HCT116 (cell line): ENCODE results near the gene SLC6A12. TPM values are rescaled to one million over a fixed set of nuclear protein-coding genes. Genes with fewer than 3 reads are reported as not detected.

Source experiments
- ATAC-seq: fragments of 200-7000 bp; cut with Tn5 transposase; 2 replicates; pipeline ENCODE4 v1.9.1; 2020; ENCODE audit warnings: mild to moderate bottlenecking, moderate library complexity
- BruUV-seq: library from RNA; stranded (reverse); fragments of 400-500 nt; replicated peaks from 2 replicates; lab custom pipeline; 2021; lab: Mats Ljungman, UMichigan
- CTCF ChIA-PET: fragments of 300-600 bp; sonication (Branson Sonifier 250); formaldehyde crosslinking; loops from one replicate; lab custom pipeline; 2021; ENCODE audit warnings: antibody characterized with exemption; lab: Charles Lee
- POLR2A ChIA-PET: fragments of 300-600, 350-600 bp; sonication (Branson Sonifier 250); formaldehyde crosslinking; loops from one replicate; lab custom pipeline; 2021; ENCODE audit warnings: antibody characterized with exemption; lab: Charles Lee
- RAD21 ChIA-PET, 2 experiments: fragments of 300-600 bp; sonication (Branson Sonifier 250); formaldehyde crosslinking; loops; one replicate each; lab custom pipeline; 2023; ENCODE audit warnings: low total read pairs in 2 of 2; ENCODE audit not compliant: uncharacterized antibody in 2 of 2, unreplicated experiment in 2 of 2, low non-redundant PET in 1 of 2; lab: Charles Lee
- DNase-seq: peaks from one replicate; pipeline ENCODE4 v3.0.0-alpha.2; 2010; ENCODE audit warnings: low read depth, low spot score
- H2AFZ ChIP-seq: fragments of 200-600 bp; shearing (Covaris generic), sonication (generic); 2 replicates; pipeline ENCODE4 v1.6.1; 2017; ENCODE audit warnings: low read depth, mixed run types, mixed read lengths, antibody characterized with exemption, low read length; ENCODE audit not compliant: poor library complexity, severe bottlenecking
- H3K27ac ChIP-seq: 2 replicates; pipeline ENCODE4 v1.5.1; 2012; ENCODE audit warnings: low read depth, low read length
- H3K27me3 ChIP-seq: fragments of 200-600 bp; sonication (generic); 2 replicates; pipeline ENCODE4 v1.6.1; 2016; ENCODE audit warnings: mixed run types, low read length, mixed read lengths; ENCODE audit not compliant: insufficient read depth
- H3K36me3 ChIP-seq, 2 experiments: fragments of 200-500 bp in 1 of 2; fragments of 200-600 bp in 1 of 2; sonication (Bioruptor generic) in 1 of 2; sonication (generic) in 1 of 2; 2 replicates each; pipeline versions ENCODE4 v1.5.1 to v1.6.1; 2014 to 2016; ENCODE audit warnings: low read length in 2 of 2, inconsistent platforms in 1 of 2, mixed read lengths in 1 of 2, mixed run types in 1 of 2; ENCODE audit not compliant: insufficient read depth in 2 of 2, control insufficient read depth in 1 of 2
- H3K4me1 ChIP-seq, 2 experiments: fragments of 200-600 bp in 1 of 2; sonication (generic) in 1 of 2; 2 replicates each; pipeline versions ENCODE4 v1.5.1 to v1.6.1; 2012 to 2017; ENCODE audit warnings: low read length in 2 of 2, inconsistent platforms in 1 of 2, mild to moderate bottlenecking in 1 of 2, mixed read lengths in 1 of 2, mixed run types in 1 of 2, moderate library complexity in 1 of 2; ENCODE audit not compliant: insufficient read depth in 2 of 2, control insufficient read depth in 1 of 2
- H3K4me2 ChIP-seq: fragments of 200-600 bp; sonication (generic); 2 replicates; pipeline ENCODE4 v1.6.1; 2017; ENCODE audit warnings: mixed run types, low read length, mixed read lengths
- H3K4me3 ChIP-seq, 2 experiments: fragments of 200-600 bp in 1 of 2; sonication (generic) in 1 of 2; replicated peaks in 1 of 2; 2 replicates each; pipeline ENCODE4 v1.5.1; 2011 to 2016; ENCODE audit warnings: low read length in 2 of 2, control low read depth in 1 of 2, low read depth in 1 of 2, mild to moderate bottlenecking in 1 of 2, mixed read lengths in 1 of 2, mixed run types in 1 of 2
- H3K79me2 ChIP-seq: fragments of 200-600 bp; sonication (generic); 2 replicates; pipeline ENCODE4 v1.6.1; 2017; ENCODE audit warnings: mild to moderate bottlenecking, mixed run types, low read length, moderate library complexity, mixed read lengths; ENCODE audit not compliant: insufficient read depth
- H3K9ac ChIP-seq: fragments of 200-600 bp; sonication (generic); 2 replicates; pipeline ENCODE4 v1.6.1; 2016; ENCODE audit warnings: low read length, mixed read lengths
- H3K9me2 ChIP-seq: fragments of 200-600 bp; sonication (generic), shearing (Covaris generic); 2 replicates; pipeline ENCODE4 v1.6.1; 2017; ENCODE audit warnings: mixed run types, mild to moderate bottlenecking, moderate library complexity; ENCODE audit not compliant: insufficient read depth
- H3K9me3 ChIP-seq, 2 experiments: fragments of 200-500 bp in 1 of 2; fragments of 200-600 bp in 1 of 2; sonication (Bioruptor generic) in 1 of 2; sonication (generic) in 1 of 2; 2 replicates each; pipeline ENCODE4 v1.6.1; 2014 to 2017; ENCODE audit warnings: low read length in 2 of 2, mixed read lengths in 2 of 2, inconsistent platforms in 1 of 2, low read depth in 1 of 2, mild to moderate bottlenecking in 1 of 2, mixed run types in 1 of 2, moderate library complexity in 1 of 2; ENCODE audit not compliant: control insufficient read depth in 1 of 2, insufficient read depth in 1 of 2
- H4K20me1 ChIP-seq: fragments of 200-600 bp; sonication (generic), shearing (Covaris generic); 2 replicates; pipeline ENCODE4 v1.6.1; 2017; ENCODE audit warnings: mixed run types, mild to moderate bottlenecking, moderate library complexity; ENCODE audit not compliant: insufficient read depth
- CEBPB ChIP-seq: IDR thresholded peaks from 2 replicates; pipeline ENCODE4 v1.6.1; 2012; ENCODE audit warnings: low read depth
- EGR1 ChIP-seq: IDR thresholded peaks from 2 replicates; pipeline ENCODE4 v1.6.1; 2012; ENCODE audit warnings: low read depth
- POLR2A ChIP-seq: IDR thresholded peaks from 2 replicates; pipeline ENCODE4 v1.7.0; 2011; ENCODE audit warnings: borderline replicate concordance; ENCODE audit not compliant: insufficient read depth, insufficient read length; ENCODE audit errors: extremely low read depth
- RAD21 ChIP-seq: IDR thresholded peaks from 2 replicates; pipeline ENCODE4 v1.6.1; 2012; ENCODE audit warnings: low read depth, mild to moderate bottlenecking
- intact Hi-C: fragments of 100-400 bp; cut with micrococcal nuclease; formaldehyde crosslinking; loops from 2 replicates; pipeline ENCODE4 v1.10.0; 2022
- total RNA-seq: library from RNA; stranded (reverse); gene quantifications from one replicate; pipeline ENCODE4 v1.2.1, GENCODE V29; 2021; ENCODE audit not compliant: unreplicated experiment
- TF ChIP-seq, protein P1 (sequence below): IDR thresholded peaks from 2 replicates; pipeline ENCODE4 v1.6.1; 2012; ENCODE audit warnings: low read depth

Gene SLC6A12
- total RNA-seq, 1 experiment from 2014 or later = 0.64 TPM

DNA sequence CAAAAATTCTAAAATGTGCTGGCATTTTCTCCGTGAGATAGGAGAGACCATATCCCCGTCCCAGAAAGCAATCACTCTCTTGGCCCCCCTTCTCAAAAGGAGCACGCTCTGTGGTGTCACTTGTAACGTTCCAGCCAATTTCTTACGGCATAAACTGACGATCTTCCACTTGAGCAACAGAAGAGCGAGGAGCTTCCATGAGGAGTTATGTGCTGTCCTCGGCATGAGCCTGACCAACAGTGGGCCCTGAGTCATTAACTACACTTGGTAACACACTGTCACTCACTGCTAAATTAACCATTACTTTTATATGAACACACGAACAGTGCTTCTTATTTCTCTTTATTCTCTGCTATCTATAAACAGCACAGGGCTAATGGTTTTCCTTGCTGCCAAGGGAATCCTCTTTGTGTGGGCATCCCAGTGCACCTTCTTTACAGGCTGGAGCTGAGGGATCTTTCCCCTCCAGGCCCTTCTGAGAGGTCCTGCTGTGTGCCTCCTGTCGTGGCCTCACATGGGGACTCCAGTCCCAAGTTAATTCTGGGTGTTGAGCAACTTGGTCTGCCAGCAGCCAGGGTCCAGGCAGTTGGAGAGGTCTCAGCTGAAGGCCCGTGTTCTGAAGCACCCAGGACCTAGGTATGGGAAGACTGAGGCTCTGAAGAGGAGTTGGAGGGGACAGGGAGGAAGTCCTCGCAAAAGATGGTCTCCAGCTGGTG is 39.3 kb upstream of the SLC6A12 start:
- POLR2A ChIA-PET = no interaction called here

More for the DNA sequence above, 39.3 kb upstream of the SLC6A12 start:
- H3K4me1 ChIP-seq = no peaks in the 10 kb centered on the region
- TF ChIP-seq EGR1 (no peak), CEBPB (no peak), POLR2A (no peak), RAD21 (no peak)
- TF ChIP-seq, protein P1, sequence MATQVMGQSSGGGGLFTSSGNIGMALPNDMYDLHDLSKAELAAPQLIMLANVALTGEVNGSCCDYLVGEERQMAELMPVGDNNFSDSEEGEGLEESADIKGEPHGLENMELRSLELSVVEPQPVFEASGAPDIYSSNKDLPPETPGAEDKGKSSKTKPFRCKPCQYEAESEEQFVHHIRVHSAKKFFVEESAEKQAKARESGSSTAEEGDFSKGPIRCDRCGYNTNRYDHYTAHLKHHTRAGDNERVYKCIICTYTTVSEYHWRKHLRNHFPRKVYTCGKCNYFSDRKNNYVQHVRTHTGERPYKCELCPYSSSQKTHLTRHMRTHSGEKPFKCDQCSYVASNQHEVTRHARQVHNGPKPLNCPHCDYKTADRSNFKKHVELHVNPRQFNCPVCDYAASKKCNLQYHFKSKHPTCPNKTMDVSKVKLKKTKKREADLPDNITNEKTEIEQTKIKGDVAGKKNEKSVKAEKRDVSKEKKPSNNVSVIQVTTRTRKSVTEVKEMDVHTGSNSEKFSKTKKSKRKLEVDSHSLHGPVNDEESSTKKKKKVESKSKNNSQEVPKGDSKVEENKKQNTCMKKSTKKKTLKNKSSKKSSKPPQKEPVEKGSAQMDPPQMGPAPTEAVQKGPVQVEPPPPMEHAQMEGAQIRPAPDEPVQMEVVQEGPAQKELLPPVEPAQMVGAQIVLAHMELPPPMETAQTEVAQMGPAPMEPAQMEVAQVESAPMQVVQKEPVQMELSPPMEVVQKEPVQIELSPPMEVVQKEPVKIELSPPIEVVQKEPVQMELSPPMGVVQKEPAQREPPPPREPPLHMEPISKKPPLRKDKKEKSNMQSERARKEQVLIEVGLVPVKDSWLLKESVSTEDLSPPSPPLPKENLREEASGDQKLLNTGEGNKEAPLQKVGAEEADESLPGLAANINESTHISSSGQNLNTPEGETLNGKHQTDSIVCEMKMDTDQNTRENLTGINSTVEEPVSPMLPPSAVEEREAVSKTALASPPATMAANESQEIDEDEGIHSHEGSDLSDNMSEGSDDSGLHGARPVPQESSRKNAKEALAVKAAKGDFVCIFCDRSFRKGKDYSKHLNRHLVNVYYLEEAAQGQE = no peak
- TF ChIP-seq, all 23 proteins: peak for 0
- Histone ChIP-seq H3K79me2 (no peaks in the 10 kb centered on the region), H2AFZ (no peak overlapping the region), H4K20me1 (no peaks in the 10 kb centered on the region), H3K4me2 (no peak overlapping the region), H3K36me3 (no peaks in the 10 kb centered on the region), H3K9me2 (no peaks in the 10 kb centered on the region), H3K27ac (no peak overlapping the region), H3K4me3 (no peak overlapping the region), H3K27me3 (peaks cover 4% of the 10 kb centered on the region; the same call in 1 of the 2 replicates), H3K9ac (no peak overlapping the region), H3K9me3 (no peaks in the 10 kb centered on the region; a peak in 1 of 4 replicates)
- intact Hi-C loops = no loop called here
- DNase-seq (no peak), ATAC-seq (no peak)
- CTCF ChIA-PET = no interaction called here
- no TSS peak for BruUV-seq
- RAD21 ChIA-PET = no interaction called here
